Measurements from ENCODE around the gene A4GALT. TPM values are rescaled to one million over a fixed set of nuclear protein-coding genes. Genes with fewer than 3 reads are reported as not detected.
"Not testable (repeated sequence)": the region's sequence is repeated elsewhere in the genome, so short reads cannot be mapped to it uniquely, and the experiment has no call there.

The A4GALT gene
- total RNA-seq, 2 experiments from 2014 or later = not detected

DNA sequence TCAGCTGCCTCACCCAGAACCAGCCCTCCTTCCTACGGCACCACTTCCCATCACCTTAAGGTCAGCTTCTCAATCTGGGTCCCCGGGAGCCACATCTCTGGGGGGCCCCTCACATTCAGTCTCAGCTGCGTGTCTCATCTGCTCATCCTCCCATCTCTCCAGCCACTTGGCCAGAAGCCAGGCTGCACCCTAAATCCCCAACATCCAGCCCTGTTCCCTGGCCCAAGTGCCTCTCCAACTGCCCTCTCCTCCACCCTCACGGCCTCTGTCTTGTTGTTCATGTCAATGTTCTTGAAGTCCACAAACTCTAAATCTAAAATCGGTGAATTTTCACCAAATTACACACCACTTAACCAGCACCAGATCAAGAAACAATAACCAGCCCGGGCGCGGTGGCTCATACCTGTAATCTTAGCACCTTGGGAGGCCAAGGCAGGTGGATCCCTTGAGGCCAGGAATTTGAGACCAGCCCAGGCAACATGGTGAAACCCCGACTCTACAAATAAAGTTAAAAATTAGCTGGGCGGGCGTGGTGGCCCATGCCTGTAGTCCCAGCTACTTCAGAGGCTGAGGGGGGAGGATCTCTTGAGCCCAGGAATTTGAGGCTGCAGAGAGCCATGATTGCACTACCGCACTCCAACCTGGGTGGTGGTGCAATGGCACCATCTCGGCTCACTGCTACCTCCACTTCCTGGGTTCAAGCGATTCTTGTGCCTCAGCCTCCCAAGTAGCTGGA, 33.7 kb downstream of the A4GALT start:
- ATAC-seq (no peak), DNase-seq (no peak)
- ChIA-PET CTCF (interaction anchor here (0.6 to 1.2 kb wide), 2 partner anchors 10 to 20 kb away, joined by 3 to 6 read pairs; no protein-coding TSS in a partner anchor), POLR2A (no interaction called here)
- no peak overlapping the region for H3K4me3 Mint-ChIP-seq
- H3K9me3 Mint-ChIP-seq (ENCODE audit: low read depth) = no peaks in the 10 kb centered on the region
- no peaks in the 10 kb centered on the region for H3K27me3 Mint-ChIP-seq
- no peaks in the 10 kb centered on the region for H3K36me3 Mint-ChIP-seq (ENCODE audit: low read depth)
- H3K4me1 Mint-ChIP-seq = no peaks in the 10 kb centered on the region
- intact Hi-C loops (cut with DNase I, micrococcal nuclease) = no loop called here
- no peak overlapping the region for H3K27ac Mint-ChIP-seq

DNA sequence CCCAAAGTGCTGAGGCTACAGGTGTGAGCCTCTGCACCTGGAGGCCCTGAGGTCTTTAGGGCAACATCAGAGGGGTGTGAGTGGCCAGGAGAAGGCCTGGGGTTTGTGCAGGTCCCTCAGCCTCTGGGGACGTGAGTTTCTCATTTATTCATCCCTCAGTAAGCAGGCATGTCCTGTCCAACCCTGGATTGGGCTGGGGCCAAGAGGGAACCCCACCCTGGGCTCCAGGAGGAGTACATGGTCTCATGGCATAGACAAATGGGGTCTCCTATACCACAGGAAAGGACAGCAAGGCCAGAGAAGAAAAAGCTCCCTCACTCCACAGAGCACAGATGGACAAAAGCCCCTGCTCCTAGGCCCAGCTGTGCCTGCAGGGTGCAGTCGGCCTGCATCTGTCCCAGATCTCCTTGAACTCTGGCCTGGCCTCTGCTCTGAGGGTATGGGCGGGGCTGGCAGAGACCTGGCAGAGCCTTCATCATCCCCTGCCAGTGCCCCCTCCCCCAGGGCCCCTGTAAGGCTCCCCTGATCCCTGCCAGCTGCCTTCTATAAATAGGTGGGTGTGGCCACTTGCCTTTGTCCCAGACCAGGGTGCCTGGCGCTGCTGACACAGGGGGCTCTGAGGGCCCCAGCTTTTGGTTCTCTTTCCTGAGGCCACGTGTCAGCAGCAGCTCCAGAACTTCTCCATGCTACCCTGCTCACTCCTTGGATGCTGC, 34.6 kb downstream of the A4GALT start:
- DNase-seq (no peak), ATAC-seq (no peak)
- Mint-ChIP-seq H3K4me3 (no peak overlapping the region), H3K4me1 (no peaks in the 10 kb centered on the region), H3K27ac (no peak overlapping the region), H3K9me3 (ENCODE audit: low read depth) (no peaks in the 10 kb centered on the region), H3K36me3 (ENCODE audit: low read depth) (no peaks in the 10 kb centered on the region), H3K27me3 (no peaks in the 10 kb centered on the region)
- ChIA-PET CTCF (interaction anchor here (0.6 to 1.2 kb wide), 2 partner anchors 11 to 20 kb away, joined by 3 to 6 read pairs; no protein-coding TSS in a partner anchor), POLR2A (no interaction called here)
- intact Hi-C loops (cut with DNase I, micrococcal nuclease) = no loop called here

DNA sequence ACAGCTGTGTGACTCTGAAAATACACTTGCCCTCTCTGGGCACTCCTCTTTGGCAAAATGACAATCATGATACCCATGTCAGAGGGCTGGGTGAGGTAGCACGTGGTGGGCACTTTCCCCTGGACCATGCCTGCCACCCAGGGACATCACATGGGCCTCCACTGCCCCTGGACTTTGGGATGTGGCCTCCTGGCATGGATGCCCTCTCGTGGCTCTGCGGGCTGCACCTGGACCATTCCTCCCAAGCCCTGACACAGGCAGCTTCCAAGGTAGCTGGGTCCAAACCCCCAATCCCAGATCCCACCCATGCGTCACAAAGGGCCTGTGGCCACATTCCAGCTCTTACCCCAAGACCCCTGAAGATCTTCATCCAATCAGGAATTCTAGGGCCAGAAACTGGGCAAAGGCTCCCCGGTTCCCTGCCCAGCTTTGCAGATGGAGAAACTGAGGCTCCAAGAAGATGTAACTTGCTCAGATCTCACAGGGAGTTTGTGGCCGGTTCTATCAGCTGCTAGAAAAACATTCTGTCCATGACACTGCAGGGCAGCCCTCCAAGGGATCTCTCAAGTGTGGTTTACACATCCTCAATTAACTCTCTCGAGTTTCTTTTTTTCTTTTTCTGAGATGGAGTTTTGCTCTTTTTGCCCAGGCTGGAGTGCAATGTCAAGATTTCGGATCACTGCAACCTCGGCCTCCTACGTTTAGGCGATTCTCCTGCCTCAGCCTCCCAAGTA, 36.0 kb downstream of the A4GALT start:
- H3K27me3 Mint-ChIP-seq = peaks cover 2% of the 10 kb centered on the region
- CTCF ChIA-PET = interaction anchor here (0.6 kb wide), 2 partner anchors 29 to 647 kb away, joined by 3 read pairs; no protein-coding TSS in a partner anchor
- no peaks in the 10 kb centered on the region for H3K4me1 Mint-ChIP-seq
- DNase-seq (no peak), ATAC-seq (no peak)
- no peak overlapping the region for H3K27ac Mint-ChIP-seq
- intact Hi-C loops (cut with DNase I, micrococcal nuclease) = no loop called here
- no peaks in the 10 kb centered on the region for H3K9me3 Mint-ChIP-seq (ENCODE audit: low read depth)
- H3K36me3 Mint-ChIP-seq (ENCODE audit: low read depth) = no peaks in the 10 kb centered on the region
- no peak overlapping the region for H3K4me3 Mint-ChIP-seq
- POLR2A ChIA-PET = interaction anchor here (0.6 kb wide), 1 partner anchor 69 kb away, joined by 3 read pairs; no protein-coding TSS in a partner anchor

DNA sequence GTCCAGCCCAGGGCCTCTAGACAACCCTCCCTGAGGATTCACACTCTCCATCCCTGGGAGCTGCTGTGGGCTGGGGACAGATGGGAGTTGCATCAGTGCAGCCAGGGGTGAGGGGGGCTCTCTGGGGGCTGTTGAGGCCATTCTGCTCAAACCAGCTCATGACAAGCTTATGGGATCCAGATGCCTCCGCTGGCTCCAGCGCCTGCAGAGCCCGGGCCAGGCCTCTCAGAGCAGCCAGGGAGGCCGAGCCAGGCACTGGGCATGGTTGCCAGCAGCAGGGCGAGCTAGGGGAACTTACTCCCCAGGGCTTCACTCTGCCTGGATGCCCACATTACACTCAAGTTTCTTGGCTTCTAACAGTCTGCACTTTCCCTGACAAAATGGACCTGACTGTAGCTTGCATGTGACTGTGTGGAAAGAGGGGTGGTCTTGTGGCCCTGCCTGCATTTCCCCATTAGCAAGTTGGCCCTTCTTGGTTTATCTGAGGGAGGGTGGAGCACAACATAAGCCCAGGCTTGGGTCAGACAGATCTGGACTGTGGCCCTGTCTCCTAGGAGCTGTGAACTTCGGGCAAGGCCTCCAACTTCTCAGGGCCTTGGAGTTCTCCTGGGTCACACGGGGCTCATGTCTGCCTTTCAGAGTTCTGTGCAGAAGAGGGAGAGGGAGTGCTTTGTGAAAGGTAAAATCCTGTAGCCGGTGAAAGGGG, 36.9 kb downstream of the A4GALT start:
- Mint-ChIP-seq H3K36me3 (ENCODE audit: low read depth) (no peaks in the 10 kb centered on the region), H3K27ac (no peak overlapping the region), H3K4me1 (no peaks in the 10 kb centered on the region), H3K27me3 (peaks cover 2% of the 10 kb centered on the region), H3K9me3 (ENCODE audit: low read depth) (peaks cover 1% of the 10 kb centered on the region), H3K4me3 (no peak overlapping the region)
- CTCF ChIA-PET = interaction anchor here (0.6 kb wide), 2 partner anchors 28 to 648 kb away, joined by 3 read pairs; no protein-coding TSS in a partner anchor
- ATAC-seq = no peak
- no peak for DNase-seq
- POLR2A ChIA-PET = interaction anchor here (0.6 kb wide), 1 partner anchor 70 kb away, joined by 3 read pairs; no protein-coding TSS in a partner anchor
- intact Hi-C loops (cut with DNase I, micrococcal nuclease) = no loop called here

DNA sequence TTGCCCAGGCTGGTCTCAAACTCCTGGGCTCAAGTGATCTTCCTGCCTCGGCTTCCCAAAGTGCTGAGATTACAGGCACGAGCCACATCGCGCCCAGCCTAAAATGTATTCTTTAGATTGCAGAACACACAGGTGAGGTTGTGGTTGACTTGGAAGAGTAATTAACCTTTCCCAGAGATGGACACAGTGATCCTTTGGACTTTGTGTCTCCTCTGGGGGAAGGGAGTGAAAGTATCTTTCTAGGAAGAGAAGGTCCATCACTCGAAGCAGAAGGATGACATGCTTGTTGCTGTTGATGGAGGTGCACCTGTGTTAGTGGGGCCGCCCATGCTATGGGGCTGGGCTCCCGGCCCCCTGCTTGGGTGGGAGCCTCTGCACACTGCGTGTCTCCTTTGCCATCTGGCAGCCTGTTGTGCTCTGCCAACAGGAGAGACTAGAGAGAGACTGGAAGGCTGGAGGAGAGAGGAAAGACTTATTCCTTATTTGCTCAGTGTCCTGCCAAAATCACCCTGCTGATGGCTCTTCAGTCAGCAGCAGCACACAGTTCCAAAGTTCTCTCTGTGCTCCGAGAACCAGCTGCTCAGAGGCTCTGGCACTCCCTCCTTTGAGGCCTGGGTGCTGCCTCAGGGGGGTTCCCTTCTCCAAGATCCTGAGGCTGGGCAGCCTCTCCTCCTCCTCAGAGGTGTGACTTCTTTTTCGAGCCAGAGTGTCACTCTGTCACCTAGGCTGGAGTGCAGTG, 38.4 kb downstream of the A4GALT start:
- no peak for DNase-seq
- H3K36me3 Mint-ChIP-seq (ENCODE audit: low read depth) = no peaks in the 10 kb centered on the region
- H3K27ac Mint-ChIP-seq = no peak overlapping the region
- H3K4me3 Mint-ChIP-seq = no peak overlapping the region
- ChIA-PET POLR2A (no interaction called here), CTCF (no interaction called here)
- no peak for ATAC-seq
- intact Hi-C loops (cut with DNase I, micrococcal nuclease) = no loop called here
- peaks cover 2% of the 10 kb centered on the region for H3K27me3 Mint-ChIP-seq
- H3K9me3 Mint-ChIP-seq (ENCODE audit: low read depth) = peaks cover 5% of the 10 kb centered on the region
- no peaks in the 10 kb centered on the region for H3K4me1 Mint-ChIP-seq

DNA sequence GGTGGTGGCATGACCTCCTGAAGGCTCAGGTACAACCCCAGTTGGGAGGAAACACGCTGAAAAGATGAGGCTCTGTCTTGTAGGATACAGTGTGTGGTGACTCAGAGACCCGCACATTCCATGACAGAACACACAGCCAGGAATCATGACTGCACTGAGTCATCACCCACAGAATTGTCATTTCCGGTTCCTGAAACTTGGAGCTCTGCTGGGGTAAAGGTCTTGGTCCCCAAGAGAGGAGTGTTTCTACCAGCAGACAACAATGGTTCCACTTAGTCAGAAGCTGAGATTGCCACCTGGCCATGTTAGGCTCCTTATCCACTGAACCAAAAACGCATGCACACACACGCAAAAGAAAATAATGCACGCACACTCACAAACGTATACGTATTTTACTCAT, 40.0 kb downstream of the A4GALT start:
- Mint-ChIP-seq H3K4me3 (no peak overlapping the region), H3K27me3 (peaks cover 2% of the 10 kb centered on the region), H3K4me1 (no peaks in the 10 kb centered on the region), H3K27ac (no peak overlapping the region), H3K36me3 (ENCODE audit: low read depth) (no peaks in the 10 kb centered on the region), H3K9me3 (ENCODE audit: low read depth) (peaks cover 5% of the 10 kb centered on the region)
- intact Hi-C loops (cut with DNase I, micrococcal nuclease) = no loop called here
- CTCF ChIA-PET = interaction anchor here (0.9 kb wide), 1 partner anchor 405 kb away, joined by 4 read pairs; no protein-coding TSS in a partner anchor
- POLR2A ChIA-PET = interaction anchor here (0.7 kb wide), 1 partner anchor 11 kb away, joined by 3 read pairs; no protein-coding TSS in a partner anchor
- peak; percentile 14 for DNase-seq
- peak; percentile 60 for ATAC-seq

DNA sequence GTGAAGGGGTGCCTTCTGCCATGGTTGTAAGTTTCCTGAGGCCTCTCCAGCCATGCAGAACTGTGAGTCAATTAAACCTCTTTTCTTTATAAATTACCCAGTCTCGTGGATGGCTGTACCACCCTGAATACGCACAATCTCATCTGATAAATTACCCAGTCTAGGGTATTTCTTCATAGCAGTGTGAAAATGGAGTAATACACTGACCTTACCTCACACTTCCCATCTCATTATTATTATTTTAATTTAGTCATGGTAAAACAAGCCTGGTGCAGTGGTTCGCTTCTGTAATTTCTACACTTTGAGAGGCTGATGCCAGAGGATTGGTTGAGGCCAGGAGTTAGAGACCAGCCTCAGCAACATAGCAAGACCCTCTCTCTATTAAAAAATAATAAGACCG, 41.0 kb downstream of the A4GALT start:
- no peaks in the 10 kb centered on the region for H3K4me1 Mint-ChIP-seq
- ChIA-PET CTCF (no interaction called here), POLR2A (no interaction called here)
- no peak overlapping the region for H3K4me3 Mint-ChIP-seq
- no peak for ATAC-seq
- H3K27me3 Mint-ChIP-seq = peaks cover 2% of the 10 kb centered on the region
- no peaks in the 10 kb centered on the region for H3K36me3 Mint-ChIP-seq (ENCODE audit: low read depth)
- H3K9me3 Mint-ChIP-seq (ENCODE audit: low read depth) = peaks cover 5% of the 10 kb centered on the region
- H3K27ac Mint-ChIP-seq = no peak overlapping the region
- DNase-seq = no peak
- intact Hi-C loops (cut with DNase I, micrococcal nuclease) = no loop called here

DNA sequence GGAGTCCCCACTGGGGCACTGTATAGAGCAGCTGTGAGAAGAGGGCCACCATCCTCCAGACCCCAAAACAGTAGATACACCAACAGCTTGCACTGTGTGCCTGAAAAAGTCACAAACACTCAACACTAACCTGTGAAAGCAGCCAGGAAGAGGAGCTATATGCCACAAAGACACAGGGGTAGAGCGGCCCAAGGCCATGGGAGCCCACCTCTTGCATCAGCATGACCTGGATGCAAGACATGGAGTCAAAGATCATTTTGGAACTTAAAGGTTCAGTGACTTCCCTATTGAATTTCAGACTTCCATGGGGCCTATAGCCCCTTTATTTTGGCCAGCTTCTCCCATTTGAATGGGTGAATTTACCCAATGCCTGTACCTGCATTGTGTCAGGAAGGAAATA, 41.8 kb downstream of the A4GALT start:
- intact Hi-C loops (cut with DNase I, micrococcal nuclease) = no loop called here
- POLR2A ChIA-PET = no interaction called here
- Mint-ChIP-seq H3K27ac (no peak overlapping the region), H3K27me3 (peaks cover 2% of the 10 kb centered on the region), H3K4me1 (no peaks in the 10 kb centered on the region), H3K4me3 (no peak overlapping the region), H3K9me3 (ENCODE audit: low read depth) (peaks cover 5% of the 10 kb centered on the region), H3K36me3 (ENCODE audit: low read depth) (no peaks in the 10 kb centered on the region)
- ATAC-seq (no peak), DNase-seq (no peak)
- CTCF ChIA-PET = no interaction called here

DNA sequence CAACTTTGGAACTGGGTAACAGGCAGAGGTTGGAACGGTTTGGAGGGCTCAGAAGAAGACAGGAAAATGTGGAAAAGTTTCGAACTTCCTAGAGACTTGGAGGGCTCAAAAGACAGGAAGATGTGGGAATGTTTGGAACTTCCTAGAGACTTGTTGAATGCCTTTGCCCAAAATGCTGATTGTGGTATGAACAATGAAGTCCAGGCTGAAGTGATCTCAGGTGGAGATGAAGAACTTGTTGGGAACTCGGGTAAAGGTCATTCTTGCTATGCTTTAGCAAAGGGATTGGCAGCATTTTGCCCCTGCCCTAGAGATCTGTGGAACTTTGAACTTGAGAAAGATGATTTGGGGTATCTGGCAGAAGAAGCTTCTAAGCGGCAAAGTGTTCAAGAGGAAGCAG, 42.7 kb downstream of the A4GALT start:
- CTCF ChIA-PET, H3K4me1 Mint-ChIP-seq: not testable (repeated sequence)

DNA sequence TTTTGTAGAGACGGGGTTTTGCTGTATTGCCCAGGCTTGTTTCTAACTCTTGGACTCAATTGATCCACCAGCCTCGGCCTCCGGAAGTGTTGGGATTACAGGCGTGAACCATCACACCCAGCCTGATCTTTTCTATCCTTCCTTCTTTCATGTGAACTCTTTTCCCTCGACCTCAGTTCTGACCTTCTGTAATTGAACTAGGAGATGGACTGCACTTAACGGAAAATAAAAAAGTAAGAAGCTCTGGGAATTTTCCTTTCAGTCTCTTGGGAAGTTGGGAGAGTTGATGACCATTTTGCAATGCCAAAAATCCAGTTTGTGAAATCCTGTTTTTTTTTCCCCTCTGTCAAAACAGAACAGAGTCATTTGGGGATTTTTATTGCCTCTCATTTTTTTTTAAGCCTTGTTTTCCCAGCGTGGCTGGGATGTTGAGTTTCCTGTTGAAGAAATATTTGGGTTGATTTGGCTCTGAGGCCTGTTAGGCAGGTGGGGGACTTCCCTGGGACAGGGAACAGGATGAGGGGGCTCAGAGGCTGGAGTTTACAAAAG, 44.5 kb downstream of the A4GALT start:
- POLR2A ChIA-PET = no interaction called here

More for the DNA sequence above, 42.7 kb downstream of the A4GALT start:
- H3K4me3 Mint-ChIP-seq; H3K27ac Mint-ChIP-seq; POLR2A ChIA-PET; H3K27me3 Mint-ChIP-seq; H3K36me3 Mint-ChIP-seq (ENCODE audit: low read depth); ATAC-seq; DNase-seq; intact Hi-C loops (cut with DNase I, micrococcal nuclease); H3K9me3 Mint-ChIP-seq (ENCODE audit: low read depth): not testable (repeated sequence)

More for the DNA sequence above, 44.5 kb downstream of the A4GALT start:
- no peak overlapping the region for H3K27ac Mint-ChIP-seq
- no peak for DNase-seq
- H3K4me3 Mint-ChIP-seq = no peak overlapping the region
- no peaks in the 10 kb centered on the region for H3K36me3 Mint-ChIP-seq (ENCODE audit: low read depth)
- intact Hi-C loops (cut with DNase I, micrococcal nuclease) = no loop called here
- H3K9me3 Mint-ChIP-seq (ENCODE audit: low read depth) = peaks cover 5% of the 10 kb centered on the region
- H3K4me1 Mint-ChIP-seq = peaks cover 4% of the 10 kb centered on the region
- CTCF ChIA-PET = no interaction called here
- no peak for ATAC-seq
- peaks cover 2% of the 10 kb centered on the region for H3K27me3 Mint-ChIP-seq
